Renal cortex interstitium (tissue), 11 donors: ENCODE measurements around the gene SDHAF2. TPM values are rescaled to one million over a fixed set of nuclear protein-coding genes. Genes with fewer than 3 reads are reported as not detected.
A peak's percentile ranks its signal among the peaks of the same experiment; 100 is the strongest.

Experiments used
- DNase-seq, 11 donors: peaks; one replicate each; pipeline ENCODE4 v3.0.0-alpha.2; 2013; ENCODE audit warnings: low read depth in 9 of 11, low spot score in 4 of 11; ENCODE audit errors: extremely low read depth in 1 of 11
- polyA plus RNA-seq, 3 donors: library from polyadenylated mRNA; unstranded; fragments of 120-200 nt; gene quantifications; one replicate each; pipeline ENCODE4 v1.2.1, GENCODE V29; 2013; ENCODE audit not compliant: insufficient read length in 3 of 3

Gene SDHAF2
- polyA plus RNA-seq, 3 donors: 50.2 to 53.7 (median 50.4) TPM

DNA sequence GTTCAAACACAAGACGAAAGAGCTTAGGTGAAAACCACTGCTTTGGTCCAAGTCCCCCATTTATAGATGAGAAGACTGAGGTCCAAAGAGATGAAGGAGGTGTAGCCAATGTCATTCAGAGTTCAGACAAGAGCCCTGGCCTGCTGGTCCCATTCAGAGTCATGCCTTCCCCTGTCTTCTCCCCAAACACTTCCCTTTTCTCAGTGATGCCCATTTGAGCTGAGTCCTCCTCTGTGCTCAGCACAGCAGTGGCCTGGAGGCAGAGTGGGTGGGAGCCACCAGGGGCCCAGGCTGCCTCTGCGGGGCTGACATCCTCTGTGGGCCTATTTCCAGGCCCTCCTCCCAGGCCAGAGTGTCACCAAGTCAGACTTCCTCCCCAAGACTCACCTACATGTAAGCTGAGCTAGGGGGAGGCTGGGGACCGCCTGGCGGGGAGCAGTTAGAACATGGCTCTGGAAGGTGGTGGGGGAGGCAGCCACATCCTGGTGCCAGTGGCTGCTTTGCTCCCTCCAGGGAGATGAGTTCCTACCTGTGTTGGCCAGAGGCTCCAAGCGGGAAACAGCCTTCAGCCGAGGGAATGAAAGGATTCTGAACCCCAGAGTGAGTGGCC lies 56.2 kb downstream of the SDHAF2 start:
- no peak for DNase-seq

DNA sequence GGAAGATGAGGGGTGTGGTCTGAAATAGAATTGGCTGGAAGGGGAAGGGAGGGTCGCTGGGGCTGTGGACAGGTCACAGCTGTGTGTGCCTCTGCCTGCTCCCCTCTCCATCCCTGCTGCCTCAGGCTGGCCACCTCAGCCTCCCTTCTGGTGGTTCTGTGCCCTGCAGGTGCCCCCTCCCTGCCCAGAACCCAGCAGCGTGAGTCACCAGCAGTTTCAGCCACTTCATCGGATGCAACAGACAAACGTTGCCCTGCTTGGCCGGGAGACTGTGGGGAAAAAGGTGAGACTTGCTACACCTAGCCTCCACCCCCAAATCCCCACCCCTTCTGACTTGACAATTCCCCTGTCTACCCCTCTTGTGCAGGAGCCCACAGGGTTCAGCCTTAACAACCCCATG lies 56.9 kb downstream of the SDHAF2 start:
- no peak for DNase-seq

DNA sequence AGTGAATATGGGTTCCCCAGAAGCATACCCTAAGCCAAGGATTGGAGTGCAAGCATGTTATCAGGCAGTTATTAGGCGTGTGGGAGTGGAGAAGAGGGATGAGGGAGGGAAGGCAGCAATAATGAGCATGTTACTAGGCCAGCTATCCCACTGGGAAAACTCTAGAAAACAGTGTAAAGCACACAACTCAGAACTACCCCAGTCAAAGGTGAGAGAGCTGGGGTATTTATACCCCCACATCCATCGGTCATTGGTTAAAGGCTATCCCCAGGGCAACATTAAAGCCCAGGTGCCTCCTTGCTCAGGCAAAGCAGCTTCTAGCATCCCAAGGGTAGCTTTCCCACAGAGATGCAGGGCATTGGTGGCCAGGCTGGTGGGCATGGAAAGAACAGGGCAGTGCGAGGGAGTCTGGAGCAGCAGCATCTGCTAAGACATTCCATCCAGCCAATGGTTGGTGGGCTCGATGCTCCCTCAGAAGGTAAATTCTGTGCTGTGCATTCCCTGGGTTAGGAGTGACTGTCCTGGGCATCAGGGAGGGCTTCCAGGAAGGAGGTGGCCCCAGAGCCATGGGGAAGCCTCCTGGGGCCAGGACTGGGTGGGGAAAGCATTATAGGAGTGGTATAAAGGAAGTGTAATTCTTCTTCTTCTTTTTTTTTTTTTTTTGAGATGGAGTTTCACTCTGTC lies 57.6 kb downstream of the SDHAF2 start:
- no peak for DNase-seq

DNA sequence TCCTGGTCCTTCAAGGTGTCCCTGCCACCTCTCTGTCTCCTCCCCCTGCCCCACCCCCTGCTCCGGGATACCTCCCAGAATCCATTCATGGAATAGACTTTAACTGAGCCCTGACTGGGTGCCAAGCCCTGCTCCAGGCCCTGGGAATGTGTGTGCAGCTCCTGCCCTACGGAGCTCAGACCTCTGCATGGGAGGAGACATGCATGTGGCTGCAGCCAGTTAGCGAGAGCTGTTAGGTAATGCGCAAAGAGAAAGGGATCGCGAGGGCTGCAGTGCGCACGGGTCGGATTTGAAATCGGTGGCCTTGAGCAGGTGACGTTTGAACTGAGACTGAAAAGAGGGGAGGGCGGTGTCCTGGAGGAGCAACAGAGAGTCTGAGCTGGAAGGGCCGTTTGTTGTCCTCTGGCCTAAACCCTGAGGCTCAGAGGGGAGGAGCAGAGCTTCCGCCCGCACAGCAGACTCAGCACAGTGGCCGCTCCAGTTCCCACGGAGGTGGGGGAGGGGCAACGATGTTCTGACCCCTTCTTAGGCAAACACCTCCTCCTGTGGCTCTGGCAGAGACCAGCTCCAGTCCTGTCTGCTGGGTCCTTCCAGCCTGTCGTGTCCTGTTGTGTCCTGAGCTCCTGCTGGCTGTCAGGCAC lies 58.8 kb downstream of the SDHAF2 start:
- DNase-seq: peak in 3 of 11 donors; percentile 46 to 50 (median 47)

DNA sequence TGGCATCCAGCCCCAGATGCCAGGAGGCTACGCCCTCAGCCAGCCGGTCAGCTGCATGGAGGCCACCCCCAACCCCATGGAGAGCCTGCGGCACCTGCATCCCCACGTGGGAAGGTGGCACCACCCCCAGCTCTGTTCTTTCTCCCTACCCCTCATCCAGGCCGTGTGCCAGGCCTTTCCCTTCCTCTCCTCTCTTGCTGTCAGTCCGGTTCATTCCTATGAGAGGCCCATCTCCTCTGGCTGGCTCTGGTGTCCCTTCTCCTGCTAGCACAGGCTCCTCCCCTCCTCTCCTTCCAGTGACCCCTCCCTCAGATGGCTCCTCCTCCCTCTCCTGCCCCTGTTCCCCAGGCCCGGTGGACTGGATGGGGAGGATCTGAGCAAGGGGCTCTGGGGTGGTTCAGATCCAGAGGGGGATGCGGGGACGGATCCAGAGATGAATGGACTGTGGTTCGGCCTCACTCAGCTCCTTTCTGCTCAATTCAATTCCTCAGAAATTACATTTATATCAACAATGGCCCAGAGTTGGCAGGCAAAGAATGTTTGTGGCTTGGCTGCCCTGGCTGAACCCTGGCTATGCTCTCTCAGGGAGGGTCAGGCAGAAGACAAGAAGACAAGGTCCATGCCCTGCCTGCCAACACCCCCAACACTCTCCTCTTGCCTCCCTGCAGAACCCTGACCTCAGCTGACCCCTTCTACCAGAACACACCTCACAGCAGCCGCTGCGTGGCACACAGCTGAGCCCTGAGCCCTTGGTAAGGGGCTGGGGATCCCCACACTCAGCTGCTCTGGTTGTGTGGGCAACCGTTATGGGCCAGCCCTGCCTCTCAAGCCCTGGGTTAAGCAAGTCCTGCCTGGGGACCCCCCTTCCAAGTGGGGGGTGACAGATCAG lies 60.2 kb downstream of the SDHAF2 start:
- DNase-seq: no peak

DNA sequence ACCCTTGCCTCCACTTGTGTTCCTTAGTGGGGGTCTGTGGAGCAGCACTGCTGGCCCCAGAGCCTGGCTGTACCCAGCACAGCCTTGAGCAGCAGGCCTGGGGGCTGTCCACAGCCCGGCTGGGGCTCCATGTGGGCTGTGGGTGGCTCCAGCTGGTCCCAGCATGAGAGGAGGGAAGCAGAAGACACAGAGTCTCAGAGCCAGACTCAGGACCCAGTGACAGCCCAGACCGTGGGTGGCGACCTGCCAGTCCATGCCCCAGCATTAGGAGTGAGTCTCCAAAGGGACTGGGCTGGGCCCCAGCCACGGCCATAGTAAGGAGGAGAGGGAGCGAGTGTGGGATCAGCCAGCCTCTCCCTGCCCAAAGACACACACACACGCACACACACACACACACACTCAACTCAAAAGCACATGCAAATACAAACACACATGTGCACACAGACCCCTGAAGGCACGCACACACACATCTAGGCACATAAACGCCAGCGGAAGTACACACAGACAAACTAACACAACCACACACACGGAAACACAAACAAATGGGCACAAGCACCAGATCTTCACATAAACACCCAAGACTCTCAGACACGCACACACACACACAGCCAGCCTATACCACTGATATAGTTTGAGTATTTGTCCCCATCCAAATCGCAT lies 61.9 kb downstream of the SDHAF2 start:
- no peak for DNase-seq

DNA sequence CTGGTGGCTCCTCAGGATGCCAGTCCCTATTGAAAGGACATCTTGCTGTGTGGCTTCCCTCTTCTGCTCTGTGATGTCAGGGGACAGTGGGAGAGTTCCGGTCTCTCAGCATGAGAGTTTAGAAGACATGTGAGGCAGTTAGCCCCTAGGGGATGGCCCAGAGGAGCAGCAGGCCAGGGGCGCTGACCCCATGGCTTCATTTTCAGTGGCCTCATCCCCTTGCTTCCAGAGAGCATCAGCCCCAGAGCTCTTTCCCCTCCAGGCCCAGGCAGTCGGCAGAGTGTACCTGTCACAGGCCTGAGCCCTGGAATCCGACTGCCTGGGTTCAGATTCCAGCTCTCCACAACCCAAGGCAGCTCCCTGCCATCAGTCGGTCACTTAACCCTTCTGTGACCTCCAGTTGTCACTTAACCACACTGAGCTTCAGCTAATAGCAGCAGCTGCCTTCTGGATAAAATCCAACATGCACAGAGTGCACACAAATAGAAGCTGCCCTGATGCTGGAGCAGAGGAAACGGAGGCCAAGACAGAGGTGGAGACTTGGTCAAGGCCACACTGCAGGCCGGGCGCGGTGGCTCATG lies 64.5 kb downstream of the SDHAF2 start:
- no peak for DNase-seq

DNA sequence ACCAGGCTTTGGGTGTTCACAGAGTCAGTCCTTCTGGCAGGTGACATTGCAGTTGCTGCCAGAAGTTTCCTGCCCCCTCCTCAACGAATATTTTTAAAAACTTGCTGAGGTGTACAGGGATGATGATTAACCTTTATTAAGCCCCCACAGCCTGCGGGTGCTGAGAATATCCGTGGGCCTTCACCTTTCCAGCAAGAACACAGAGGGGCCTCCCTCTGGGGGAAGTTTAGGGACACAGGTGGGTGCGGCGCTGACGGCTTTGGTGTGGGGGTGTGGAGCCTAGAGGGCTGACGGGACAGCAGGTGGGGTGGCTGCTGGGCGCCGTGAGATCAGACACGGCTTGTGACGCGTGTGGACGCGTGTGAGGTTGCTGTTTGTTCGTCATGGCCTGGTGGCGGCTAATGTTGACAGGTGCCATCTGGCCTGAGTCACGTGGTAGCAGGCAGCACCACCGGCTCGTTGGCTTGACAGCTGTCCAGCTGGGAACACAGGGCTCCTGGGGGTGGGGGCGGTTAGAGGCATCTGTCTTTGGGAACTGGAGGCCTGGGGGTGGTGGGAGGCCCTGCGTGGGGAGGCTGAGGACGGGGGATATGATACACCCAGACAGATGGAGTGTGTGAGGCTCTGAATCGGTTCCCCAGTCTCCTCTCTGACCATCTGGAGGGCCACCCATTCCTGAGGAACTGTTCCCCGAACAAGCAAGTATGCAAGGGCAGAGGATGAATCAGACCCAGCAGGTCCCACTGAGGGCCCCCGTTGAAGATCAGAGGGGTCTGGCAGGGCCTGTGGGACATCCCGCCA lies 66.1 kb downstream of the SDHAF2 start:
- DNase-seq: peak in 5 of 11 donors; percentile 51 to 66 (median 60)

Other genes with a start within 250 kb of the SDHAF2 start
- under 1 TPM; 0.14 to 0.39 (median 0.19) TPM for gene PGA3, start 226.6 kb upstream of the SDHAF2 start, polyA plus RNA-seq
- gene PGA4, start 207.8 kb upstream of the SDHAF2 start, polyA plus RNA-seq: under 1 TPM; 0.05 to 0.25 (median 0.16) TPM
- under 1 TPM in 2 of 3 donors, not detected in 1; 0.23 to 0.48 TPM for gene PGA5, start 188.9 kb upstream of the SDHAF2 start, polyA plus RNA-seq
- 1 to 10 TPM; 2.3 to 4.4 (median 3.1) TPM for gene VWCE, start 134.8 kb upstream of the SDHAF2 start, polyA plus RNA-seq
- gene DDB1, start 97.0 kb upstream of the SDHAF2 start, polyA plus RNA-seq: 100 to 1,000 TPM; 227 to 256 (median 230) TPM
- gene TKFC, start 96.9 kb upstream of the SDHAF2 start, polyA plus RNA-seq: 10 to 100 TPM; 50.3 to 67.4 (median 62.4) TPM
- 10 to 100 TPM; 25.7 to 28.3 (median 27.9) TPM for gene CYB561A3, start 68.2 kb upstream of the SDHAF2 start, polyA plus RNA-seq
- 10 to 100 TPM; 42.0 to 44.9 (median 43.1) TPM for gene TMEM138, start 67.8 kb upstream of the SDHAF2 start, polyA plus RNA-seq
- gene TMEM216, start 37.5 kb upstream of the SDHAF2 start, polyA plus RNA-seq: 10 to 100 TPM; 29.4 to 35.6 (median 34.3) TPM
- 100 to 1,000 TPM in 2 of 3 donors, 10 to 100 TPM in 1; 99.7 to 121 (median 109) TPM for gene CPSF7, start 149 bp upstream of the SDHAF2 start, polyA plus RNA-seq
- 10 to 100 TPM in 1 of 3 donors, 1 to 10 TPM in 2; 1.1 to 15.3 (median 1.2) TPM for gene LRRC10B, start 78.6 kb downstream of the SDHAF2 start, polyA plus RNA-seq
- gene SYT7, start 151.0 kb downstream of the SDHAF2 start, polyA plus RNA-seq: 10 to 100 TPM in 1 of 3 donors, 1 to 10 TPM in 2; 4.2 to 10.3 (median 4.8) TPM